Activated naive CD4-positive, alpha-beta T cell treated with anti-CD3 and anti-CD28 coated beads, Interleukin-2, amount 50 U/mL, for 16 hours (primary cell): ENCODE measurements around the gene AGAP3.

Experiments used
- DNase-seq: peaks from one replicate; pipeline ENCODE4 v3.0.0-alpha.2; 2020

The AGAP3 gene

DNA sequence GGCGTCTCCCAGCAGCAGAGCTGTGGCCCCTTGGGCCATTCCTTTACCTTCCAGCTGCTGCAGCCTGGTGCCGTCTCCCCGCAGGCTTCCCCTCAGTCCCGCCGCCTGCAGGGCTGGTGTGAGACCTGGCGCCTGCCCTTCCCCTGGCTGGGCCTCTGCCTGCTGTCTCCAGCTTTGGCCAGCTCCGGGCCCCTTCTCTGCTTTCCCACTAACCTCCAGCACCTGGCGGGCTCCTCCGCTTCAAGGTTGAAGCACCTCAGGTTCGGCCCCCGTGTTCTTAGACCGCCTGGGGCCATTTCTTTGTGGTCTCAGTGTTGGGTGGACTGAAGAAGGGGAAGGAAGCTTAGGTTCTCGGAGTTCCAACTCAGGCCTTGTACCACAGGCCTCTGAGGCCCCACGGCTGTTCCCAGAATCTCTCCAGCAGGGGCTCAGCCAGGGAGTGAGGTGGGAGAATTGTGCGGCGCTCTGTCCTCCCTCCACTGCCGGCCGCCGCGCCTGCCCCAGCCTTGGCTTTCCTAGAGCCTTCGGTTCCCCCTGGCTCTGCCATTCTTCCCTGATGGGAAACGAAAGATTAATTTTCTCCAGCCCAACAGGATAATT, 50.9 kb downstream of the AGAP3 start:
- no peak for DNase-seq

GRCh38 chr7:151137791-151138152, 51.5 kb downstream of the AGAP3 start:
- no peak for DNase-seq

- no peak for DNase-seq
Observed at GRCh38 chr7:151138153-151138851, 52.0 kb downstream of the AGAP3 start.

DNA sequence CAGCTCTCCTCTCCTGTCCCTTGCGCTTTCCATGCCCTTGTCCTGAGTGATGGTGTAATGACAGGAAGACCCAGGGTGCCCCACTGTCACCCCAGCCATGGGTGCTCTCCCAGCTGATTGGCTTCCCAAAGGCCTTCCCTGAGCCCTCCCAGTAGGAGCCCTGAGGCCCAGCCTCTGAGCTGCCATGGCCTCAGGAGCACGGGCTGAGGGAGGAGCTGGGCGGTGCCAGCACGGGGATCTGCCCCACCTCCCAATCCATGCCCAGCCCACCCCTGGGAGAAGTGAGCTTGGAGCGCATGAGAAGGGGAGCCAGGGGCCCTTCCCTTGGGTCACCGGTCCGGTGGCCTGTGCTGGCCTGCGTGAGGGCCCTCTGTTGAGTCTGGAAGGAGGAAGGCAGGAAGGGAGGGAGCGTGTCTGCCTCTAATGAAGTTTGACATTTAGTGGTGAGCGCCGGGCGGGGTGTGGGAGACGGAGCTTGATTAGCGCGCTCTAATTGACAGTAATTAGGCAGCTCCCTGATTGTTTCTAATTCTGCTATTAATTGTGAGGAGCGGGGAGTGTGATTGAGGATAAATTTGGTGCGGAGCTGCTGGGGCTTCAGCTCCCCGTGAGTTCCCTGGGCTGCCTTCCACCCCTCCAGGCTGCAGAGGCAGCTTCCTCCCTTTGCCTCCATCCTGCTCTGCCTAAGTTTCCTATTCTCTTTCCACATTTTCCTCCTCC, 53.0 kb downstream of the AGAP3 start:
- no peak for DNase-seq

GRCh38 chr7:151139791-151140190, 53.5 kb downstream of the AGAP3 start:
- no peak for DNase-seq

DNA sequence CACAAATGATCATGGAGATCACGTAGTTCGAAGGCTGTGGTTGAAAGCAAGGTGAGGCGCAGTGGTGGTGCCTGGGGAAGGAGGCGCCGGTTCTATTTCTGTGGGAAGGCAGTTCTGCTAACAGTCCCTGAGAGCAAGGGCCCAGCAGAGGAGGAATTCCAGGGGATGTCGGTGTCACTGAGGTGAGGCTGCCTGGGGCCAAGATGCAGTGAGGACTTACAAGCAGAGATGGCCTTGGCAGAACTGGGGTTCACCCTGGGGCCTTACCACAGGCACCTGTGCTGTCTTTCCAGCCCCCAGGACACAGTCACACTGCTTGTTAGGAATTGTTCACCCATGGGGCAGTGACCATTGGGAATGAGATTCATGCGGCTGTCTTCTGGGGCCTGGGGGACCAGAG, 54.6 kb downstream of the AGAP3 start:
- DNase-seq = no peak

DNA sequence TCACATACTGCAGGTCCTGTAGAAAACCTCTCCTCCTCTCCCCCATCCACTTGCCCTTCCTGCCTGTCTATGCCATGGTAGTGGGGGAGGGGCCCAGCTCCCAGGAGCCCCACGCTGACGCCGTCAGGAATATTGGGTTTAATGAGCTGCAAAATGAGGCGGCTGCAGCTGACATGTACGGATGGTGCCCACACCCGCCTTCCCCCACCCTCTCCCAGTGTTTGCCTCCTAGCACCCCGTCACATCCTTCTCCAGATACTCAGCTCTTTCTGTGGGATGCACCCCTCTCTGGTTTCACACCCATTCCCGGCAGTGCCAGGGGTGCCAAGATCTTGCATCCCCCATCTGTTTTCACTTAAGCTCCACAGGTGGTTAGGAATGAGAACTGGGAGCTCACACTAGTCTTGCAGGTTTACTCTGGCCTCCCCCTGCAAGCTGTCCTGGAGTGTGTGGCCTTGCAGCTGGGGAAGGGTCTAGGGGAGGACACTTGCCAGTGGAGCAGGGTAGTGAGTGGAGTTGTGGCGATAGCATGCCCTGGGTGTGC, 55.1 kb downstream of the AGAP3 start:
- no peak for DNase-seq

DNA sequence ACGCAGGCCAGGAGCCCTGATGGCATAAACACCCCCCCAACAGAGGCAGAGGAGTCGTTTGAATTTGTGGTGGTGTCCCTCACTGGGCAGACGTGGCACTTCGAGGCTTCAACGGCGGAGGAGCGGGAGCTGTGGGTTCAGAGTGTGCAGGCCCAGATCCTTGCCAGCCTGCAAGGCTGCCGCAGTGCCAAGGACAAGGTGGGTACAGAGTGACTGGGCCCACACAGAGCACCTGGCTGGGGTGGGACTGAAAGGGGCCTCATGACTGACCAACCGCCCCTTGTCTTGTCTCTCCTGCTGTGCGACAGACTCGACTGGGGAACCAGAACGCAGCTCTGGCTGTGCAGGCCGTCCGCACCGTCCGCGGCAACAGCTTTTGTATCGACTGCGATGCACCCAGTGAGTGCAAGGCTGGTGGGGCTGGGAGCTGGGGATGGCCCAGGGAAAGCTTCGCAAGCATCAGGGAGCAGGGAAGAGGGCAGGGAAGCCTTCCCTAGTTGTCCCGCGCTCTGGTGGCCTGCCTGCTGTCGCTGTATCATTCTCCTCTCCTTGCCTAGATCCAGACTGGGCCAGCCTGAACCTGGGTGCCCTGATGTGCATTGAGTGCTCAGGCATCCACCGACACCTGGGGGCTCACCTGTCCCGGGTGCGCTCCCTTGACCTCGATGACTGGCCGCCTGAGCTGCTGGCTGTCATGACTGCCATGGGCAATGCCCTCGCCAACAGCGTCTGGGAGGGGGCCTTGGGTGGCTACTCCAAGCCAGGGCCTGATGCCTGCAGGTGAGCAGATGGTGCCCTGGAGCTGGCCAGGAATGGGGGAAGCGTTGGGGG, 55.8 kb downstream of the AGAP3 start:
- DNase-seq = no peak

- DNase-seq = no peak
Observed at GRCh38 chr7:151142686-151143040, 56.4 kb downstream of the AGAP3 start.

DNA sequence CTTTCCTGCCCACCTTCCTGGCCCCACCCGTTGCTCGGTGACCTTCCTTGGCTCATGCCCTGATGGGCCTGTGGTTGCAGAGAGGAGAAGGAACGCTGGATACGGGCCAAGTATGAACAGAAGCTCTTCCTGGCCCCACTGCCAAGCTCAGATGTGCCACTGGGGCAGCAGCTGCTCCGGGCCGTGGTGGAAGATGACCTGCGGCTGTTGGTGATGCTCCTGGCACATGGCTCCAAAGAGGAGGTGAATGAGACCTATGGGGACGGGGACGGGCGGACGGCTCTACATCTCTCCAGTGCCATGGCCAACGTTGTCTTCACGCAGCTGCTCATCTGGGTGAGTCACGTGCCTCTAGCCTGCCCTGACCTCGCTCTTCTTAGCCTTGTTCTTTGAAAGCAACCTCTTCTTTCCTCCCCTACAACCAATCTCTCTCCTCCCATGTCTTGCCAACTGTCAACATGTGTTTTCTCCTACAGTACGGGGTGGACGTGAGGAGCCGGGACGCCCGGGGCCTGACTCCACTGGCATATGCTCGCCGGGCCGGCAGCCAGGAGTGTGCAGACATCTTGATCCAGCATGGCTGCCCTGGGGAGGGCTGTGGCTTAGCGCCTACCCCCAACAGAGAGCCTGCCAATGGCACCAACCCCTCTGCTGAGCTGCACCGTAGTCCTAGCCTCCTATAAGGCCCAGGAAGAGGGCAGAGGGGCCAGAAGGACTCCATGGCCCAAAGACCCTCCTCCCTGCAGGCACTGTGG, 57.2 kb downstream of the AGAP3 start:
- no peak for DNase-seq

- no peak for DNase-seq
Observed at GRCh38 chr7:151144387-151144786, 58.1 kb downstream of the AGAP3 start.

GRCh38 chr7:151146761-151147160, 60.5 kb downstream of the AGAP3 start:
- no peak for DNase-seq

DNA sequence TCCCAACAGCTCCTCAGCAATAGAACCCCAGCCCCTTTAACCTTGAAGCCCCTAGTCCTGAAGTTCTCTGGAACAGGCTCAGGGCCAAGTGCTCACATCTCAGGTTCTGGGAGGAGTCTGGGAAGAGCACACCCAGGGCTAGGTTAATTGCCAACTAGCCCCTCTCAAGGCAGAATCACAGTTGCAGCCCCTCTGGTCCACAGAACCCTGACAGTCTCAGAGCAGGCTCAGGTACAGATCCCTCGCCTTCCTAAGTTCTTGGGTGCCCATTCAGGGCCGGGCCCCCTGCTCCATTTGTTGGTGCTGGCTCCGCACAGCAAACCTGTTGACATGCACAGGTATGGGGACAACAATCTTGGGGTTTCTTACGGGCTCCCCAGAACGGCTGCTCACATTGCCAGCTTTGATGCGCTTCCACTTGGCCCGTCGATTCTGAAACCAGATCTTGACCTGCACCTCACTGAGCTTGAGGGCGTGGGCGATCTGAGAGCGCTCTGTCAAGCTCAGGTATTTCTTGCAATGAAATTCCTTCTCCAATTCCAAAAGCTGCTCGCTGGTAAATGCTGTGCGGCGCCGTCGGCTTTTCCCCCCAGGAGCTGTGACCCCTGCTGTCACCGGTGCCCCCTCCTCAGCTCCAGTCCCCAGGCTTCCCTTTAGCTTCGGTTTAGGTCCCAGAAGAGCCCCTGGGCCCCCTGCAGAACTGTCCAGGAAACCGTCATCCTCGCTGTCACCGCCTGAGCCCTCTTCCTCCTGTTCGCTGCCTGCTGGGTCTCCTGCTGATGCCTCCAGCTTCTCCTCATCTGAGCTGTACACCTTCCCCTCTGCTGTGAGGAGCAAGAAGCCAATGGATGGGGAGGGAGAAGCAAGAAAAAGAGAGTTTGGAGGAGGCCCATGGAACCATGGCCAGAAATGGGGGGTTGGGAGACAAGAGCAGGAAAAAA, 62.3 kb downstream of the AGAP3 start:
- no peak for DNase-seq

- no peak for DNase-seq
Observed at GRCh38 chr7:151150388-151150787, 64.1 kb downstream of the AGAP3 start.

DNA sequence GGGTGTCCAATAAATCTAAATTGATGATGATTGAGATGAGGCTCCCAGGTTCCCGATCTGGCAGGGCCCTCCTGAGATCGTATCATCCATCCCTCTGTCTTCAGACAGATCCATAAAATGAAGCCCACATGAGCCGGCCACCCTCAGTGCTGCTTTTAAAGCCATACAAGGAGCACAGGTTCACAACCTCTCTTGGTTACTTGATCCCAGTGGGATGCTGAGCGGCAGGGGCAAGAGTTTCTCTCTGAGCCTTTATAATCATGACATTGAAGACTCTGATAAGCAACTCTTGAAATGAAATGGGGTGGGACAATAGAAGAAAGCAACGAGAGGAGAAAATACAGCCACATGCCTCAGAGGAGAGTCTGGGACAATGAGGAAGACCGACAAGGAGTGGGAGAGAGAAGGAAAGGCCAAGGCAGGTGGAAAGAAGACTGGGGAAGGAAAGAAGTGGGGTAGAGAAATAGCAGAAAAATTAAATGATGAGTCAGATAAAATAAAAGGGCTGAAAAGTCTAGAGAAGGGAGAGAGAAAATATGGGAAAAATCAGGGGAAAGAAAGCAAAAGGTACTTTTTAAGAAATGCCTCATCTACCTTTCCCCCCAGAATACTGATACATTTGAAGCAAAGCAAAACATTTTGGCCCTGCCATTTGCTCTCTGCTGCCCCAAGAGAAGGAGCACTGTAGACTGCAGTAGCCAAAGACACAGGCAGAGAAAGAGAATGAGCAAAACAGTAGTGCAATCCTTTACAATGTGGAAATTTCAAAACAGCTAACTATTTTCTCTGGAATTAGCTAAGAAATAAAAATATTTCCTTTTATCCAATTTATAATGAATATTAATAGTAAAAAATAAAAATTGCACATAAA, 66.6 kb downstream of the AGAP3 start:
- no peak for DNase-seq

- no peak for DNase-seq
Observed at GRCh38 chr7:151157645-151158329, 71.5 kb downstream of the AGAP3 start.

GRCh38 chr7:151161757-151162156, 75.5 kb downstream of the AGAP3 start:
- no peak for DNase-seq

DNA sequence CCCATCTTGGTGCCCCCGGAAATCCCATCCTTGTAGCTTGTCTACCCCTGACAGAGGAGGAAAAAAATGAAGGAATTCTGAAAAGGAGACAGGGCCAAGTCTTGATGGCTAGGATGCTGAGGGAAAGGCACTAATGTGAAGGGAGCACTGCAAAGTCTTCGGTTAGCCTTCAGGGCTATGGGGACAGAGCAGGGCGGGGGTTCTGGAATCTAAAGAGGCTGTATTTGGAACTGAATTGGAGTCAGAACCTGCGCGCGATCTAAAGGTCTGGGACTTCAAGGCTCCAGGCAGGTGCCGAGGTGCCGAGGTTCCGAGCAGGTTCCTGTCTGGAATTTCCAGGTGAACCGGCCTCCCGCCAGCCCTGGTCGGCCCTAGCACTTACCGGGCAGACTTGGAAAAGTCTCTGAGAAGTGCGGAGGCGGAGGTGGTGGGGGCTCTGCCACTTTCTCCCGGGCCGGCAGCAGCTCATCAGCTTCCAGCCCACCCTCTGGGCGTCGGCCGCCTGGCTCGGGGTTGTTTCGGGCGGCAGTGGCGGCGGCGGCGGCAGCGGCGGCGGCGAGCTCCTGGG, 80.4 kb downstream of the AGAP3 start:
- no peak for DNase-seq
